ENCODE measurements around the gene BCAS3.
A peak's percentile ranks its signal among the peaks of the same experiment; 100 is the strongest.

BCAS3 gene

GRCh38 chr17:61330174-61331150, 652.8 kb downstream of the BCAS3 start:
- no peak for DNase-seq

DNA sequence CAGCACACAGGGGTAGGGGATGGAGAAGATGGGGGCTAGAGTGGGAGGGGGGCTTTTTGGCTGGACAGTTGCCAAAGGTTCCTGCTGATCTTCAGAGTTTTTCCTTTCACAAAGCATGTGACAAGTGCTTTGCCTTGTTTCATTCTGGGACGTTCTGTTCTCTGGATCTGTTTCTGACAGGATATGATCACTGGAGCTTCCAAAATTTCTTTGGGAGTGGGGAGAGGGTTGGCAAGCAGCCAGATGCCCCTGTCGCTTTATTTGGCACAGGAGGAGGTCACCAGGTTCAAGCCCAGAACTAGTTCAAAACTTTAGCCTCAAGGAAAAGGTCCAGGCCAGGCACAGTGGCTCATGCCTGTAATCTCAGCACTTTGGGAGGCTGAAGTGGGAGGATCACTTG, 653.5 kb downstream of the BCAS3 start:
- no peak for DNase-seq

DNA sequence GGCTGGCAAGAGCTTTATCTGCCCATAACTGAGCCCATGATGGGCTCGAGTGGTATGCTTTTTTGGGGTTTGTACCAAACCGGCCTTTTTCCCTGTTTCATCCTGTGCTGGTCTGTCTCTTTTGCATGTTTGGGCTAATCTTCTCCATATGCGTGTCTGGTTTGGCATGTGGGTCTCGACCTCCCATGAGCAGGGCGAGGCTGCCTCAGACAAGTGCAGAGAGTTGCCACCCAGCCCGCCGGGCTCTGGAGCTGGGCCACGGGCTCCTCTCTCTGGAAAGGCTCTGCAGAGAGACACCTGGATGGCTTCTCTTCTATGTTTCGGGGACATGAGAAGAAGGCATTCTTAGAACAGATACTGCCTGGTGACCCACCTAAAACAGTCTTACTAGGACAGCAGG, 654.2 kb downstream of the BCAS3 start:
- DNase-seq, result no peak

GRCh38 chr17:61333136-61333535, 655.5 kb downstream of the BCAS3 start:
- no peak for DNase-seq

- no peak for DNase-seq
Measured at GRCh38 chr17:61334673-61335072, 657.0 kb downstream of the BCAS3 start.

DNA sequence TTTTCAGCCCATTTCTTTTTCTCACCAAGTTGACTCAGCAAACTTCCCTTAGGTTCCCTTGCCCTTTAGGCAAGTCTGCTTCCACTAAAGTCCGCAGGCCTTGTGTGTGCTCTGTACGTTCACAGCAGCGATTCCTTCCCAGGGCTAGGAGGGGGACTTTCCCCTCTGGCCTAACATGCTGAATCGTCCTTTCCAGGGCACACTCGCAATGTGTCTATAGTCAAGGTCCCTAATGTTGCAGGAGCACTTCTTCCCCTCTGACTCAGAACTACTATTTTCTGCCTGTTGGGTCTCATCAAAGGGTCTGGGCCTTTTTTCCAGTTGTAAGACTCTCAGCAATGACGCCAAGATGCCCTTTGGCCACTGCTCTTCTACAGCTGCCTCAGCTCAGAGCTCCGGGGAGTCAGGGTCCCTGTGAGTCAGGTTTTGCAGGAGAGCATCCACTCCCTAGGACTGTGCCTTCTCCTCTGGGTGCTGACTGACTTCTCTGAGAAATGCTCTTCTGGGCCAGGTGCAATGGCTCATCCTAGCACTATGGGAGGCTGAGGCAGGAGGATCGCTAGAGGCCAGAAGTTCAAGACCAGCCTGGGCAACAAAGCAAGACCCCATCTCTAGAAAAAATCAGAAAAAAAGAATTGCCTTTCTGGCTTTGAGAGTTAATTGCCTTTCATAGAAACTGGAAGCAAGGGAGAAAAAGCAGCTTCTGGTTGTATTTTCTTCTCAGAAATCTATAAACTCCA, 657.6 kb downstream of the BCAS3 start:
- no peak for DNase-seq

DNA sequence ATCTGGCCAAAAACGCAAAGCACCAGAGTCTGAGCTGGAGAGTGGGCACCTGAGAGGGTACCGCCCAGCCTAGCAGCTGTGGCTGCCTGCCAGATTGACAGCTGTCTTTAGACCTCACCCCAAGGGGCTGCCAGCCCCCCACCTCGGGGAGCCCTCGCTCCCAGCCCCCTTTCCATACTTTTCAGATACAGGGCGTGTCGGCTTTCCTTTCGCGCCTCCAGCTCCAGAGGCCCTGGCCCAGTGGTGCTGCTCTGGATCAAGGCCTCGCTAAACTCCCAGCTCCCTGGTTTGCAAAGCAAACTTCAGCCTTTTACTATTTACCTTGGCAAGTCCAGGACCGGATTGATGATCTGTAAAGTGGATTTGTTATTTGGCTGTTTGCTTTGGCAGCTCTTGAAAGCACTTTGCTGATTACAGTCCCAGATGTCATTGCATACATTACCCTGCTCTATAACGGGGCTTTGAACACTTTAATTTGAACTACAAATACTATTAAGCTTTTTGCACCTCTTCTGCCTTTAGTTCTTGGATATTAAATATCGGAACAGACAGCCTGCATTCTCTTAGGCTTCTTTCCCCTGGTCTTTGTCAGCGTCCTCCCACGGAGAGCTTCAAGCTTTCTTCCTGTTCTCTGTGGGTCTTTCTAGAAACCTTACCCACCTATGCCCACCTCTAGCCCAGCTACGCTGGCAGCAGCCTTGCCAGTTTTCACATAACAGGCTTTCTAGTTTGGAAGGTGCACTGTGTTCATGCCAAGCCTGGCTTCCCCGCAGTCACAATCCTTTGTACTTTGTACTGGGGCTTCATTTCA, 658.4 kb downstream of the BCAS3 start:
- DNase-seq, result no peak

GRCh38 chr17:61337290-61337689, 659.6 kb downstream of the BCAS3 start:
- DNase-seq, result no peak

DNA sequence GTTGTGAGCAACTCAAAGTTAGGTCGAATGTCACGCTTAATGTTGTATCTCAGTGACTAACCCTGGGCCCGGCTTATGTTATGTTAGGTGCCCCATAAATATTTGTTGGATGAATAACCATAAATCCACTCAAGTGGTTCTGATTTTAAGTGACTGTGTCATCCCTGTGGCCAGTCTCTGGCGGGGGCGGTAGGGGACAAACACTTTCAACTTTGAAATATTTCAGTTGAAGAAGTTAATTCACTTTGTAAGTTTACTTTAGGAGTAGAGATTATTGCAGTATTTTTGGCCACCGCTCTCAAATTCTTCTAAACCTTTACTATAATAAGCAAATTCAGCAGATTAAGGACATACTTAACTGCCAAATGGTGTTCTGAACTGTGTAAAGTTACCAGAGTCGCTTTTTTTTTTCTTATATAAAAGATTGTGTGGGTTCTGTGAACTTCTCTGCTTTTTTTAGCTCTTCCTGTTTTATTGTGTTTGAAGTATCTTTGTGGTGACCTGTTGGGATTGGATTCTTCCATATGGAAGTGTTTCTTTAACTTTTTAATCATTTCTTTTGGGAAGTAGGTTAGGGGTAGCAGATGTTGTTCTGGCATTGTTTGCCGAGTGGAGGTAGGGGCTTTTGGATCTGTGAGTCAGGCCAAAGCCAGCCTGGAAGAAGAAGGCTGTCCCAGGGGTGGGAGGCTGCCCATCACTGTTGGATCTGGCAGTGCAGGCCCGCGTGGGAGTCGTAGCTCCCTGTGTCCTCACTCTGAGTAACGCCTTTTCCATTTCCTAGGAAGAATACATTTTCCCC, 660.5 kb downstream of the BCAS3 start:
- DNase-seq, result no peak

- DNase-seq, result no peak
Measured at GRCh38 chr17:61338874-61339478, 661.3 kb downstream of the BCAS3 start.

- DNase-seq, result no peak
Measured at GRCh38 chr17:61340431-61341209, 663.0 kb downstream of the BCAS3 start.

DNA sequence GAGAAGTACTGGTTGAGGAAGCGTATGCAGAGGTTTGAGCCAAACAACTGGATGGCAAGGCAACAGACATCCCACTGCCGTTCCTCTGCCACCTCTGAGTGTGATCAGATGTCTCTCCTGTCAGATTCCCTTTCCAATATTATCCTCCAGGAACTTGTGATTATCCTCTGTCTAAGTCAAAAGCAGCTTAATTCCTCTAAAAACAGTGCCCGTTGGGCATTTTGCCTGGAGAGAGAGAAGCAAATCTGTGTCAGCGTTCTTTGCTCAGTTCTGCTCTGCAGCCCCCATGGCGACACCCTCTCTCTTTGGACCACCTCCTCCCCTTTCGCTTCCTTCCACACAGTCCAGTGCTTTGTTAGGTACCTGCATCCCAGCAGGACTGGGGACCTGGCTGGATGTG, 665.9 kb downstream of the BCAS3 start:
- no peak for DNase-seq

DNA sequence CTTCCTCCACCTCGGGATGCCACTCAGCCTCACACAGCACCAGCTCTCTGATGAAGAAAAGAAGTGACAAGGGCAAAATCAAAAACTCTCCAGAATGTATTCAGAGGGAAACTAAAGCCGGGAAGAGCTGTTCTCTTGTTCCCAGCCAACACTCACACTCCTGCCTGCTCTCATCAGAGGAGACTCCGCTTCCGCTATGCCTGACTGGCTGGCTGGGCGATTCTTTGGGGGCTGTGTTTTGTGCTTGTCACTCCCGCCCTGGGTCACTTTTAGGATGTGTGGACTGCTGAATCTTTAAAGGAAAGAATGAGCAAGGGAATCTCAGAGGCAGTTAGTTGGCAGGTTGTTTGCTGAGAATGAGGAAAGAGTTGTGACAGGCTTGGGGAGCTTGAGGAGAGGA, 667.4 kb downstream of the BCAS3 start:
- no peak for DNase-seq

- DNase-seq, result no peak
Measured at GRCh38 chr17:61345825-61346666, 668.4 kb downstream of the BCAS3 start.

DNA sequence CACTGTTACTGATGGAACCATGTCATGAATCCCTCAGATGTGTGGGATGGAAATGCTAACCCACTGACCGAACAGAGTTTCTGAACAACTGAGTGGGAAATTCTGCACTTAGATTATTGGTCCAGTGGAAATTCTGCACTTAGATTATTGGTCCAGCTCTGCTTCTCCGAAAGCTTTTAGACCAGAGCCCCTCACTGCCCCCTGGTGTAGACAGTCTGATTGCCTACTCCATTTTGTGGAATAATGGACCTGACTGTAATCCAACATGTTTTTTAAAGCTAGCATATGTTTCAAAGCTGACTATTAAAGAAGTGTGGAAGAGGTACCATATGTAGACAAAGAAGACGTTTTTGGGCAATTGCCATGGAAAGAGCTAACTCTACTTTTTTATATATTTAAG, 671.7 kb downstream of the BCAS3 start:
- DNase-seq, result peak; percentile 29

- DNase-seq, result no peak
Measured at GRCh38 chr17:61351745-61352407, 674.2 kb downstream of the BCAS3 start.

DNA sequence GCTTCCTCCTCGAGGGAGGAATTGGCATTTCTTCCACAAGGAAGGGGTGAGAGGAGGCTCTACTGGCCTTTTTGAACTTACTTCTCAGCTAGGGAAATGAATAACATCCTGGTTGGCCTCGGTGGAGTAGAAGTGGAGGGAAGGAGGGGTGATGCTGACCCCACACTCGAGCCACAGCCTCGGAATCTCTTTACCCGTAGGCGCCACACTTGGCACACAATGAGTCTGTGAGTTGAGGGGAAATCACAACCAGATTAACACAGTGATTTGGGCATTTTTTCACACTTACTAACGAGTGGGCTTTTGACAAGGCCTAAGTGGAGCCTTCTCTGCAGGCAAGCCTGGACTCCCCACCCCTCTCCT, 674.7 kb downstream of the BCAS3 start:
- no peak for DNase-seq

DNA sequence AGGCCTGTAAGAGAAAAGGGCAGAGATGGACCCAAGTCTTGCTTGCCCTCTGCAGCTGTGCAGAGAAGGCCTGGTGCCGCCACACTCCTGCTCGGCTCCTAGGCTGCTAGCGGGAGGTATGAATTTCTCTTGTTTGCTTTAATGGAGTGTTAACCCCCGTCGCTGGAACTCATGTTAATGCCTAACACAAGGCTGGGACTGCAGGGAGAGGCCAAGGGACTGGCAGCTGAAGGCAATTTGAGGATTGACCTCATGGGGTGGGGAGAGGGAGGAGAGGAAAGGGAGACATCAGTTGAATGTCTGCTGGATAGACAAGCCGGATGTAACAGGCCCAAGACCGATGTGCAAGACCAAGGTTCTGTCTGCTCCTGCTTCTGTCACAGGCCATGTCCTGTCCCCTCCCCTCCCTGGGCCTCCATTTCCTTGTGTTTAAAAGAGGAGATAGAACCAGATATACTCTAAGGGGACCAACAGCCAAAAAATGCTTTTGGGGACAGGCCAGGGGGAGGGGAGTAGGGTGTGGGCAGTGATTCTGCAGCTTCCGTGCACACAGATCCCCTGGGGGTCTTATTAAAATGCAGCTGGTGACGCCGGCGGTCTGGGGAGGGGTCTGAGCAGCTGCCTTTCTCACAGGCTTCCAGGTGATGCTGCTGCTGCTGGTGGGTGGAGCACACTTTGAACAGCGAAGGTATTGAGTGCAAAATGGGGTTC, 675.3 kb downstream of the BCAS3 start:
- no peak for DNase-seq

DNA sequence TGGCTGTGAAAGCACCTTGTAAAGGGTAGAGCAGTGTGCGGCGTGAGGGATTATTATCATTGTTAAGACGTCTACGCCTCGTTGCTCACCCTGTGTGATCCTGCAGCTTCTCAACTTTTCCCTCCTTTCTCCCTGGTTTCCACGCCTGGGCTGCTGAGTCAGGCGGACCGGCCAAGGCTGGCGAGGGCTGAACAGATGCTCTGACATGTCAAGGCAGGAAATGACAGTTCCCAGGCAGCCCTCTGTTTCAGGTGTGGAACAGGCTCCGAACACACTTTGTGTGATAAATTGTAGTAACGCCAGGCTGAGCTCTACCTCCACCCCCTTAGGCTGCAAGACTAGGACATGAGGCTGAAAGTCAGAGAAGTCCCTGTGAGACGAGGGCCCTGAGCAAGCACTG, 676.0 kb downstream of the BCAS3 start:
- no peak for DNase-seq

All from hematopoietic multipotent progenitor cell treated with erythropoietin and hydrocortisone succinate and interleukin-3 and kit ligand, for 4 days (in vitro differentiated cells).